Activated CD8-positive, alpha-beta T cell treated with anti-CD3 and anti-CD28 coated beads, Interleukin-2, amount 10 ng/mL, durations not matched to agents 7 days and 5 days (primary cell): ENCODE results near the gene KCNT1. TPM values are rescaled to one million over a fixed set of nuclear protein-coding genes. Genes with fewer than 3 reads are reported as not detected.

ENCODE experiments used
- ATAC-seq: fragments of 150-1000 bp; cut with Tn5 transposase; one replicate; pipeline ENCODE4 v1.10.0; 2021; ENCODE audit warnings: moderate library complexity
- CTCF ChIA-PET: fragments of 350-600 bp; sonication (Branson Sonifier 250); formaldehyde crosslinking; loops from one replicate; lab custom pipeline; 2021; ENCODE audit warnings: antibody characterized with exemption; lab: Charles Lee
- POLR2A ChIA-PET: fragments of 350-600 bp; sonication (Branson Sonifier 250); formaldehyde crosslinking; loops from one replicate; lab custom pipeline; 2021; ENCODE audit warnings: antibody characterized with exemption; lab: Charles Lee
- DNase-seq: peaks from one replicate; pipeline ENCODE4 v3.0.0-alpha.2; 2020
- H3K27ac Mint-ChIP-seq: one replicate; pipeline ENCODE4 v1.8.0; 2021; ENCODE audit warnings: mild to moderate bottlenecking, mixed read lengths
- H3K27me3 Mint-ChIP-seq: one replicate; pipeline ENCODE4 v1.8.0; 2021; ENCODE audit warnings: low read depth, mixed read lengths
- H3K36me3 Mint-ChIP-seq: one replicate; pipeline ENCODE4 v1.8.0; 2021; ENCODE audit warnings: low read depth, mixed read lengths
- H3K4me1 Mint-ChIP-seq: one replicate; pipeline ENCODE4 v1.8.0; 2021; ENCODE audit warnings: low read depth, mixed read lengths
- H3K4me3 Mint-ChIP-seq: one replicate; pipeline ENCODE4 v1.8.0; 2021; ENCODE audit warnings: mild to moderate bottlenecking, mixed read lengths
- H3K9me3 Mint-ChIP-seq: one replicate; pipeline ENCODE4 v1.8.0; 2022; ENCODE audit warnings: mixed read lengths; ENCODE audit not compliant: insufficient read depth
- total RNA-seq, 2 experiments: library from RNA; stranded (reverse); gene quantifications; one replicate each; pipeline ENCODE4 v1.2.3, GENCODE V29; 2021

The KCNT1 gene
- total RNA-seq, 2 experiments from 2014 or later: not detected

GRCh38 chr9:135776893-135777622, 75.1 kb downstream of the KCNT1 start:
- Mint-ChIP-seq H3K27me3 (no peaks in the 10 kb centered on the region), H3K36me3 (no peaks in the 10 kb centered on the region), H3K4me3 (no peak overlapping the region), H3K4me1 (no peaks in the 10 kb centered on the region), H3K9me3 (no peaks in the 10 kb centered on the region), H3K27ac (no peak overlapping the region)
- DNase-seq (no peak), ATAC-seq (no peak)
- ChIA-PET CTCF (no interaction called here), POLR2A (no interaction called here)

GRCh38 chr9:135777623-135778177, 75.7 kb downstream of the KCNT1 start:
- Mint-ChIP-seq H3K9me3 (no peaks in the 10 kb centered on the region), H3K27me3 (no peaks in the 10 kb centered on the region), H3K4me3 (no peak overlapping the region), H3K27ac (no peak overlapping the region), H3K4me1 (no peaks in the 10 kb centered on the region), H3K36me3 (no peaks in the 10 kb centered on the region)
- DNase-seq (no peak), ATAC-seq (no peak)
- CTCF ChIA-PET: no interaction called here
- POLR2A ChIA-PET: no interaction called here

- Mint-ChIP-seq H3K4me1 (no peaks in the 10 kb centered on the region), H3K9me3 (no peaks in the 10 kb centered on the region), H3K27me3 (no peaks in the 10 kb centered on the region), H3K4me3 (no peak overlapping the region), H3K36me3 (no peaks in the 10 kb centered on the region), H3K27ac (no peak overlapping the region)
- ChIA-PET POLR2A (no interaction called here), CTCF (no interaction called here)
- DNase-seq (no peak), ATAC-seq (no peak)
Measured at GRCh38 chr9:135778421-135778820, 76.4 kb downstream of the KCNT1 start.

DNA sequence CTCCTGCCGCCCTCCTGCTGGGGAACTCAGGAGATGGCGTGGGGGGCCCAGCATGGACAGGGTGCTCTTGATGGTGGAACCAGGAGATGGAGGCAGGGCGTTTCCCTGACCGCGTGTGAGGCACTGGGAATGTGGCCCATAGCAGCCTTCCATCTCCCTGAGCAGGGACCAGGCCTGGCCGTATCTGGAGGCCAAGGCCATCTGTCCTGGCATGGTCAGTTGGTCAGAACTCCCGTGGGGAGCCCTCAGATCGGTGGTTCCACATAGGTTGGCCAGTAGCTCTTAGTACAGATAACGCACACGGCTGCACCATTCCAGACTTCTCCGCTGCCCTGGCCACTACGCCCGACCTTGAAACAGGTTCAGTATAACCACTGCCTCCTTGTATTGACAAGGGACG, 77.6 kb downstream of the KCNT1 start:
- CTCF ChIA-PET: no interaction called here
- ATAC-seq (no peak), DNase-seq (no peak)

GRCh38 chr9:135780086-135780485, 78.1 kb downstream of the KCNT1 start:
- POLR2A ChIA-PET: no interaction called here
- Mint-ChIP-seq H3K9me3 (no peaks in the 10 kb centered on the region), H3K27ac (no peak overlapping the region), H3K4me1 (no peaks in the 10 kb centered on the region), H3K27me3 (no peaks in the 10 kb centered on the region), H3K36me3 (no peaks in the 10 kb centered on the region), H3K4me3 (no peak overlapping the region)
- ATAC-seq: no peak
- no peak for DNase-seq
- CTCF ChIA-PET: no interaction called here

More for the DNA sequence above, 77.6 kb downstream of the KCNT1 start:
- no peaks in the 10 kb centered on the region for H3K27me3 Mint-ChIP-seq
- no peaks in the 10 kb centered on the region for H3K4me1 Mint-ChIP-seq
- POLR2A ChIA-PET: no interaction called here
- no peaks in the 10 kb centered on the region for H3K36me3 Mint-ChIP-seq
- H3K27ac Mint-ChIP-seq: no peak overlapping the region
- H3K4me3 Mint-ChIP-seq: no peak overlapping the region
- no peaks in the 10 kb centered on the region for H3K9me3 Mint-ChIP-seq

DNA sequence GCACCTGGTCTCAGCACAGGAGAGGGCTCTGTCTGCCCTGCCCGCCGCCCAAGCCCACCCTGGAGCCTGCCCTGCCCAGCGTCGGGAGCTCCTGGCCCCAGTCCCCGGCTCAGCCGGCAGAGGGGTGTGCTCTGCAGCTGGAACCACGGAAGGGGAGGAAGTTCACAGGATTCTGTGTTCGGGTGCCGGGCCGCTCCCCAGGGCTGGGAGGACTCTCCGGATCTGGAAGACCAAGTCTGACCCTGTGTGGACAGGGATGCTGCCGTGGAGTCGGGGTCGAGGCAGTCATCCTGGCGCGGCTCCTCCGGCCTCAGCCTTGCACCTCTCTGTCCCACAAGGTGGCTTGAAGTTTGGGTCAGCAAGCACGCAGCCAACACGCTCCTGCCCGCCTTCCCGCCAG, 78.6 kb downstream of the KCNT1 start:
- DNase-seq (no peak), ATAC-seq (no peak)
- CTCF ChIA-PET: no interaction called here
- no peak overlapping the region for H3K4me3 Mint-ChIP-seq
- H3K36me3 Mint-ChIP-seq: no peaks in the 10 kb centered on the region
- no peaks in the 10 kb centered on the region for H3K27me3 Mint-ChIP-seq
- H3K9me3 Mint-ChIP-seq: no peaks in the 10 kb centered on the region
- POLR2A ChIA-PET: no interaction called here
- H3K4me1 Mint-ChIP-seq: no peaks in the 10 kb centered on the region
- H3K27ac Mint-ChIP-seq: no peak overlapping the region

DNA sequence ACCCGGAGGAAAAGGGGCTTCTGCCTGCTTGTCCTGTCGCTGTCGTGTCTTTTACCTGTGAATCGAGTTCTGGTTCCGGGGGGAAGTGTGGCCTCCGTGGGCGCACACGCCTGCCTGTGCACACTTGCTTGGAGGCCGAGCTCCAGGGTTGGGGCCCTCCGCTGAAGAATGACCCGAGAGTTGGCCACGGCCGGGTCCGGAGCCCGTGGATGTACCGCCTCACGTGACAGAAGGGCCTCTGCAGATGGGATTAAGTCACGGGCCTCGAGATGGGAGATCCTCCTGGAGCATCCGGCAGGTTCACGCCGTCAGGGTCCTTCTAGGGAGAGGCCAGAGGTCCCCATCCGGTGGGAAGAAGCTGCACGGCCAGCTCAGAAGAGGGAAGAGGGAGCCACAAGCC, 81.0 kb downstream of the KCNT1 start:
- ChIA-PET POLR2A (no interaction called here), CTCF (no interaction called here)
- no peaks in the 10 kb centered on the region for H3K27me3 Mint-ChIP-seq
- H3K4me1 Mint-ChIP-seq: no peaks in the 10 kb centered on the region
- ATAC-seq: no peak
- no peaks in the 10 kb centered on the region for H3K9me3 Mint-ChIP-seq
- no peaks in the 10 kb centered on the region for H3K36me3 Mint-ChIP-seq
- no peak overlapping the region for H3K4me3 Mint-ChIP-seq
- no peak for DNase-seq
- no peak overlapping the region for H3K27ac Mint-ChIP-seq

- Mint-ChIP-seq H3K36me3 (no peaks in the 10 kb centered on the region), H3K4me3 (no peak overlapping the region), H3K4me1 (no peaks in the 10 kb centered on the region), H3K27me3 (no peaks in the 10 kb centered on the region), H3K27ac (no peak overlapping the region), H3K9me3 (no peaks in the 10 kb centered on the region)
- POLR2A ChIA-PET: no interaction called here
- ATAC-seq: no peak
- DNase-seq: no peak
- CTCF ChIA-PET: no interaction called here
Measured at GRCh38 chr9:135783540-135784245, 81.7 kb downstream of the KCNT1 start.

DNA sequence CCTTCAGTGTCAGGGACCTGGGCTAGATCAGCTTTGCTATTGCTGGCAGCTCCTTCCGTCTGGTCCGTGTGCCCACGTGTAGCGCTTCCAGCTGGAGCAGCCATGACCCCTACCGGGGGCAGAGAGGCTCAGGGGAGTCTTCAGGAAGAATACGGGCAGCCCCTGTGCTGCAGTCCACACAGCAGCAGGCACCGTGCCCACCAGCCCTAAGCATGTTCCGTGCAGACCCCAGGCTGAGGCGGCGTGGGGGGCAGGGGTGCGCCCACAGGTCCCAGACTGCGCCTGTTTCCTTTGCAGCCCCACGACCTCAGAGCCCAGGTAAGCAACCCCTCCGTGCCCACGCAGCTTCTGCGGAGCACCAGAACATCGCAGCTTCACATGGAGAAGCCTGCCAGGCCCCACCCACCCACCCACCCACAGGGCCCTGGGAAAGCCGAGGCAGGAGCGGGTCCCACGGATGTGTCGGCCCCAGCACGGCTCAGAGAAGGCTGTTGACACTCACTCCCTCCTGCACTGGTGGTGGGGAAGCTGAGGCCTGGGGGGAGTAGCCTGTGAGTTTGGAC, 83.1 kb downstream of the KCNT1 start:
- ATAC-seq: no peak
- no peak for DNase-seq
- ChIA-PET POLR2A (no interaction called here), CTCF (no interaction called here)
- Mint-ChIP-seq H3K36me3 (no peaks in the 10 kb centered on the region), H3K27me3 (no peaks in the 10 kb centered on the region), H3K4me1 (no peaks in the 10 kb centered on the region), H3K9me3 (no peaks in the 10 kb centered on the region), H3K27ac (no peak overlapping the region), H3K4me3 (no peak overlapping the region)

DNA sequence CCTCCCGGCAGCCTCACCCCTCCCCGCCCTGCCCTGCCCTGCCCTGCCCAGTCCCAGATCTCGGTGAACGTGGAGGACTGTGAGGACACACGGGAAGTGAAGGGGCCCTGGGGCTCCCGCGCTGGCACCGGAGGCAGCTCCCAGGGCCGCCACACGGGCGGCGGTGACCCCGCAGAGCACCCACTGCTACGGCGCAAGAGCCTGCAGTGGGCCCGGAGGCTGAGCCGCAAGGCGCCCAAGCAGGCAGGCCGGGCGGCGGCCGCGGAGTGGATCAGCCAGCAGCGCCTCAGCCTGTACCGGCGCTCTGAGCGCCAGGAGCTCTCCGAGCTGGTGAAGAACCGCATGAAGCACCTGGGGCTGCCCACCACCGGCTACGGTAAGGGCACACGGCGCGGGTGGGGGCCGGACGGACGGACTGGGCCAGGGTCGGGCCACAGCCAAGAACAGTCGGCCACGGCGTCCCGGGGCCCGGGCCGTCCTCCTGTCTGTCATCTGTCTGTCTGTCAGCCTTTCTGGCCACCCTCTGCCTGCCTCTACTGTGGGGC, 84.2 kb downstream of the KCNT1 start:
- Mint-ChIP-seq H3K4me3 (no peak overlapping the region), H3K27me3 (no peaks in the 10 kb centered on the region), H3K27ac (no peak overlapping the region), H3K4me1 (no peaks in the 10 kb centered on the region), H3K36me3 (no peaks in the 10 kb centered on the region), H3K9me3 (no peaks in the 10 kb centered on the region)
- ChIA-PET POLR2A (no interaction called here), CTCF (no interaction called here)
- DNase-seq (no peak), ATAC-seq (no peak)

GRCh38 chr9:135787317-135787716, 85.3 kb downstream of the KCNT1 start:
- no peak for DNase-seq
- Mint-ChIP-seq H3K27ac (no peak overlapping the region), H3K27me3 (no peaks in the 10 kb centered on the region), H3K36me3 (no peaks in the 10 kb centered on the region), H3K9me3 (no peaks in the 10 kb centered on the region), H3K4me1 (no peaks in the 10 kb centered on the region), H3K4me3 (no peak overlapping the region)
- CTCF ChIA-PET: no interaction called here
- POLR2A ChIA-PET: no interaction called here
- no peak for ATAC-seq
